ENCODE results near the gene GIMAP8.
"Not testable (repeated sequence)": the region's sequence is repeated elsewhere in the genome, so short reads cannot be mapped to it uniquely, and the experiment has no call there.

GIMAP8 gene

GRCh38 chr7:150468241-150468640 lies 17.8 kb downstream of the GIMAP8 start:
- no peak for DNase-seq

DNA sequence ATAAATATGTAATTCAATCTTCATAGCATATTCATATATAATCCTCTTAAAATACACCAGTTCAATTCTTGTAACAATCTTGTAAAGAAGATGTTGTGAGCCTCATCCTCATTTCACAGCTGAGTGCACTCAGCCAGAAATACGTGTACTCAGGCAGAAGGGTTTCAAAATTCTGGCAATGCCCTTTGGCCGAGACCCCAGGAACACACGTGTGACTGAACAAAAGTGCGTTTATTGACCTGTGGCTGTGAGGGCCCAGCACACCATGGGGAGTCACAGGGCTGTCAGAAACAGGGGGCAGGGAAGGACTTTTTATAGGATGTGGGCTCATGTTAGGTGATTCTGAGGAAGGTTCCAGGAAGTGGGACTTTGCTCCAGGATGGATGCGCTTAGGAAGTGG lies 21.5 kb downstream of the GIMAP8 start:
- DNase-seq, result no peak

DNA sequence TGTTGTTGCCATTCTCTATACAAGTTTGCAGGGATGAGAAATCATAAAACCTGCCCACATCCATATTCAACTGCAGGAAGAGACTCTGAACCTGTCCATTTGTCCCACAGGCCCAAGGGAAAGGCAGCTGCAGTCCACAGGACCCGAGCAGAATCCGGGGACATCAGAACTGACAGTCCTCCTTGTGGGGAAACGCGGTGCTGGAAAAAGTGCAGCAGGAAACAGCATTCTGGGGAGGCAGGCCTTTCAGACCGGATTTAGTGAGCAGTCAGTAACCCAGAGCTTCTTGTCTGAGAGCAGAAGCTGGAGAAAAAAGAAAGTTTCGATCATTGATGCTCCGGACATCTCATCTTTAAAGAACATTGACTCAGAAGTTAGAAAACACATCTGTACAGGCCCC lies 23.5 kb downstream of the GIMAP8 start:
- no peak for DNase-seq

GRCh38 chr7:150476285-150476684 lies 25.9 kb downstream of the GIMAP8 start:
- DNase-seq, result no peak

- DNase-seq, result no peak
Measured at GRCh38 chr7:150476819-150477631, 26.6 kb downstream of the GIMAP8 start.

GRCh38 chr7:150479023-150479716 lies 28.7 kb downstream of the GIMAP8 start:
- DNase-seq, result peak; percentile 42

- peak; percentile 39 for DNase-seq
Measured at GRCh38 chr7:150481186-150481920, 30.9 kb downstream of the GIMAP8 start.

DNA sequence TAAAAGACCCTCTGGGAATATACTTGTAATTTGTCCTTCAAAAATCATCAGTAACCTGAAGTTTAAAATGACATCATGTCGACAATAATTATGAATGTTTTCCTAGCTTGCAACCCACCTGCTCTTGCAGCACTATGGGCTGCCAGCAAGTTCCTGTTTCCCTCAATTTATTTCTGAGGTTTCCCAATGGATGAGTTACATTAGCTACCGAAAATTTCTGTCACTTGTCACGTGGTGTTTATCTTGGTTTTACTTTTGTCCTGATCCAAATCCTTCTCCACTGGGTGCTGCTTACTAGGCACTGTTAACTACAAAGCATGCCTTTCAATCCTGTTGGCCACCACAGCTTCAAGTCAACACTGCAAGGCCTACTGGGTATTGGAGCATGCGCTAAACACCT lies 31.5 kb downstream of the GIMAP8 start:
- no peak for DNase-seq

GRCh38 chr7:150483514-150483913 lies 33.1 kb downstream of the GIMAP8 start:
- DNase-seq, result not testable (repeated sequence)

- DNase-seq, result peak; percentile 31
Measured at GRCh38 chr7:150484071-150484470, 33.6 kb downstream of the GIMAP8 start.

DNA sequence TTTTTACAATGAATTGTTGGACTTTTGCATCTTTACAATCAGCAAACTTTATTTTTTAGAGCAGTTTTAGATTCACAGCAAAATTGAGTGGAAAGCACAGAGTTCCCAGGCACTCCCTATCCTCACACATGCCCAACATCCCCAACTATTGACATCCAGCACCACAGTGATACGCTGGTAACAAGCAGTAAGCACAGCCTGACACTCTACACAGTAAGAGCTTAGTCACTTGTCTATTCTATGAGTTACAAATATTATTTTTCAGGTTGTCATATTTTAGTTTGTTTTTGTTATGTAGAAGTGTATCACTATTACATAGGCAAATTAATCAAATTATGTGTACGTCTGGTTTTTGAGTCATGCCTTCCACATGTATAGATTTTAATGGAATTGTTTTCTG lies 37.2 kb downstream of the GIMAP8 start:
- DNase-seq, result no peak

GRCh38 chr7:150489782-150490181 lies 39.4 kb downstream of the GIMAP8 start:
- DNase-seq, result no peak

GRCh38 chr7:150493442-150493841 lies 43.0 kb downstream of the GIMAP8 start:
- not testable (repeated sequence) for DNase-seq

DNA sequence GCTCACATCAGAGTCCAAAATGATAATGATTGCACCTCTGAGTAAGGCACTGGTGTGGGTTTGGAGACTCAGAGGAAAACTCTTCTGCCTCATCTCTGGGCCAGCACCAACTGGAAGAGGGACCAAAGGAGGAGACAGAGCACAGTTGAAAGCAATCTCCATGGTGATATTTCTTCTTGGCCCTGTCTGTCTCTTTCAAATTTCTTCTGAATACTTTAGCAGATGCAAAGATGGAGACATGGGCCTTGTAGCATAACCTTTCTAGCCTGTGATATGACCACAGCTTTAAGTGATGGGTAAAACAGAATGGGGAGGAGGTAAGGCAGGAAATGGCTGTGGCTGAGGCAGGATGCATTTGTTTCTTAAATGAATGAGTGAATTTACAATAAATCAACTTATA lies 52.1 kb downstream of the GIMAP8 start:
- DNase-seq, result no peak

GRCh38 chr7:150503155-150503554 lies 52.7 kb downstream of the GIMAP8 start:
- no peak for DNase-seq

GRCh38 chr7:150503581-150503980 lies 53.2 kb downstream of the GIMAP8 start:
- no peak for DNase-seq

DNA sequence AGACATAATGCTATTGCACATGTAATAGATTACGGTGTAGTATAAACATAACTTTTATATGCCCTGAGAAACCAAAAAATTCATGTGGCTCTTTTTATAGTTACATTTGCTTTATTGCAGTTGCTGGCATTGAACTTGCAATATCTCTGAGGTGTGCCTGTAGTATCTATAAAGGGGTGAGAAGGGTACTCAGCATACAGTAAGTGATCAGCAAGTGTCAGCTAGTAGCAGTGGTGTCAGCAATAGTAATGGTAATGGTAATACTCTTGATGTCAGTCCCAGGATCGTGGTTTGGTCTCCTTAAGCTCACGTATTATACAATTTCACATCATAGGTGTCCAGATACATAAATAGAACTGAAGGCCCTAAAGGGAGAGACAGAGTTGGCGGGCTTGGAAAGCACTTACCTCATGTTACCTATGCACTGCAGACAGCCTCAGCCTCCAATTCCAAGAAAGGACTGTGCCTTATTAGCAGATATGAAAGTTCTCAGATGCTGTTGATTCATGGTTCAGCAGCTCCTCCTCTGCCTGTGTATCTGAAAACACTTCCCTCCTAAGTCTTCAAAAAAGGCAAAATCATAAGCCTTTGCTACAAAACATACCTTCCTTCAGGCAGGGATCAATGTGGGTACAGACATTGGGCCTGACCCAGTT lies 57.6 kb downstream of the GIMAP8 start:
- DNase-seq, result no peak

DNA sequence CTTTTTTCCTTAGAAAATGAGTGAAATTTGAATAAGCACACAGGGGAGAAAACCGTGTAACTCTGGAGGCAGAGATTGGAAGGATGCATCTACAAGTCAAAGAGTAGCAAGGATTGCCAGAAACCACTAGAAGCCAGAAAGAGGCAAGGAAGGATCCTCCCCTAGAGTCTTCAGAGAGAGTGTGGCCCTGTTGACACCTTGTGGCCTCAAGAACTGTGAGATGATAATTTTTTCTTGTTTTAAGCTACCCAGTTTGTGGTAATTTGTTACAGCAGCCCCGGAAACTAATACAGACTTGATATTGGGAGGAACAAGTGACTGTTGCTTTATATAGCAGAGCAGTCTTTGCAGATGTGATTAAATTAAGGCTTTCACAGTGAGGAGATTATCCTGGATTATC lies 60.6 kb downstream of the GIMAP8 start:
- DNase-seq, result no peak

- no peak for DNase-seq
Measured at GRCh38 chr7:150513758-150514157, 63.3 kb downstream of the GIMAP8 start.

DNA sequence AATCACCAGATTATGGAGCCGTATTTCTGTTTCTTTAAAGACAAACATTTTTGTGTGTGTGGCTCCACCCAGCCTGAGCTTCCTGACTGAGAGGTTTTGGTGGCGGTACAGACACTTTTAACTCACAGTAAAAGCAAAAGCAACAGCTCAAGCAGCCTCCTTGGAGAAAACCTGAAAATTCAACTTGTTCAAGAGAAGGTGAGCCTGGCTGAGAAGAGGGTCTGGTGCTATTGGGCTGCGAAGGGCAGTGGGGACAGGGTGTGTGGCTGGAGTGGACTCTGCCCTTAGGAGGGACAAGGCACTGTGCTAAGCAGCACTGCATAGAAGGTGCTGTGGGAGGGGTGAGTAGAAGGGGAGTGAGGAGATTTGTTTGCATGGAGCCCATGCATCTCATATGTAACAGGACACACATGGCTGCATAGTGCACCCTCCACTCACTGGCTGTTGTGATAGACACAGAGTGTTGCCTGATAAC lies 64.4 kb downstream of the GIMAP8 start, which contains the start of gene GIMAP7:
TSS of gene GIMAP7 (plus strand) at position 125 of the 475 bp plus-strand sequence. CDS start 5,103 bp downstream, outside the sequence.
- DNase-seq, result peak; percentile 51

DNA sequence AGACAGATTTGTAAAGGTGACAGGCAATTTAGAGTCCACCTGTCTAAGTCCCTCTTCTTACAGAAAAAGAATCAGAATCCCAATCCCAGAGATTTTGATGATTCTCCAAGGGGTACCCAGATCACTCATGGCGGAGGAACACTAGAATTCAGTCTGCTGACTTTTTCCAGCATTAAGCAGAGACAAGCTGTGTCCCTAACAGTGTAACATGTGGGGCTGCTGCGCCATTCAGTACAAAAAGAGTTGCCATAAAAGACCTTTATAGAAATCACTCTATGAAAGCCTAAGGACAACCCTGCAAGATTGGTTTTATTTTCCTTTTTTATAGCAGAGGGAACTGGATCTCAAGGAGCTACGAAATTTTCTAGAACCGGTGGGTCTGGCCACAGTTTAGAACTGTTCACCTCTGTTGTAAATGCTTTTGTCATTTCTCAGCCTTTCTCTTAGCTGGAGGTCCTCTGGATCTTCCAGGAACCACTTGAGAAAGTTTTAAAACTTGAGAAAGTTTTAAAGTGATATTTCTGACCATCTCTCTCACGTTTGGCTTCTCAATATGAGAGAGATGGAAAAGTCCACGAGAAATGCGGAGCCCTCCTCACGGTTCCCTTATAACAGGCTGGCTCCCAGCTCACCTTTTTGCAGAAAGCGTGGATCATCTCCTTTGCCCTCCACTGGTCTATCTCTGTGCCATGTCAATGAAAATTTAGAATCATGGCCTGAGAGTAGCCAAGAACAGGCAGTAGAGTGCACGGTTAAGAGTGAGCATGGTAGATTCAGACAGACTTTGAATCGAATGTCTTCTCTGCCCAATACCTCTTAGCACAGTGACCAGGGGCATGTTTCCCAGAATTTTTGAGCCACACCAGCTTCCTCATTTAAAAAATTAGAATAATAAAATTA lies 65.1 kb downstream of the GIMAP8 start:
- DNase-seq, result no peak
